Activated CD8-positive, alpha-beta T cell treated with anti-CD3 and anti-CD28 coated beads for 36 hours (primary cell): ENCODE results near the gene SLC5A1. TPM values are rescaled to one million over a fixed set of nuclear protein-coding genes. Genes with fewer than 3 reads are reported as not detected.

ENCODE experiments used
- ATAC-seq: fragments of 200-7000 bp; cut with Tn5 transposase; one replicate; pipeline ENCODE4 v1.10.0; 2021; ENCODE audit warnings: mild to moderate bottlenecking, moderate library complexity
- CTCF ChIA-PET: fragments of 350-600 bp; sonication (Branson Sonifier 250); formaldehyde crosslinking; loops from one replicate; lab custom pipeline; 2021; ENCODE audit warnings: antibody characterized with exemption; lab: Charles Lee
- POLR2A ChIA-PET: fragments of 350-600 bp; sonication (Branson Sonifier 250); formaldehyde crosslinking; loops from one replicate; lab custom pipeline; 2021; ENCODE audit warnings: antibody characterized with exemption; lab: Charles Lee
- DNase-seq: peaks from one replicate; pipeline ENCODE4 v3.0.0-alpha.2; 2020
- H3K27ac Mint-ChIP-seq: one replicate; pipeline ENCODE4 v1.8.0; 2021; ENCODE audit warnings: mild to moderate bottlenecking, mixed read lengths
- H3K27me3 Mint-ChIP-seq: one replicate; pipeline ENCODE4 v1.8.0; 2021; ENCODE audit warnings: mixed read lengths
- H3K36me3 Mint-ChIP-seq: one replicate; pipeline ENCODE4 v1.8.0; 2021; ENCODE audit warnings: low read depth, mixed read lengths
- H3K4me1 Mint-ChIP-seq: one replicate; pipeline ENCODE4 v1.8.0; 2021; ENCODE audit warnings: low read depth, mixed read lengths
- H3K4me3 Mint-ChIP-seq: one replicate; pipeline ENCODE4 v1.8.0; 2021; ENCODE audit warnings: mild to moderate bottlenecking, moderate library complexity, mixed read lengths
- H3K9me3 Mint-ChIP-seq: one replicate; pipeline ENCODE4 v1.8.0; 2021; ENCODE audit warnings: mixed read lengths
- intact Hi-C: fragments of 100-400 bp; cut with micrococcal nuclease; formaldehyde crosslinking; loops from one replicate; pipeline ENCODE4 v1.10.0; 2022
- total RNA-seq, 2 experiments: library from RNA; stranded (reverse); gene quantifications; one replicate each; pipeline ENCODE4 v1.2.3, GENCODE V29; 2021
- TF ChIP-seq, protein P1 (sequence below): fragments of 200-600 bp; IDR thresholded peaks from one replicate; pipeline ENCODE4 v1.8.0; 2022; ENCODE audit warnings: antibody characterized with exemption, mild to moderate bottlenecking

The SLC5A1 gene
- total RNA-seq, 2 experiments from 2014 or later, result not detected

DNA sequence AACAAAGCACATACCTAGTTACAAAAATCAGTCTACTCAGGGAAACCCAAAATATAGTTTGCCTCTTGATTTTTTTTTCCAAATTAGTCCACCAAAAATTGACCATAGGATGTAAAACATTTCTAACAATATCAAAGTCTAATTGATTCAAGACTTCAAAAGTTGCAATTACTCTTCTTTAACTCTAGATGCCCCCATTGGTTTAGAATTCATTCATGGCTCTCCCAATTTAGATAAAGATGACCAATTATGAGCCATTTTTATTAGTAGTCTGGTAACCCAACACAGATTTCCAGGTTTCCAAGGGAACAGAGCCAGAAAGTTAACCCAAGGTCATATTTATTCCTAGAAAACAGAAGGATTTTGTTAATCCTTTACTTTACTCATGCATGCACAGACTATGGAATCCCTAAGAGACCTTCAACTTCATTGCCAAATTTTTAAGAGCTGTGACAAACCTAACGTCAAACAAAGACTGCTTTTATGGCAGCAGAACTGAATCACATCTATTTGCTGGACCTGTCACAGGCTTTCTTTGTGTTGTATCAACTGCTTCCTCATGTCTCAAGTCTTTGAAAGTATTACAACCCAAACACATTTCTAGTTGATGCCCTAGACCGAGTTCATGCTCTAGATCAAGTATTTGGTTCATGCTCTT is 60.7 kb downstream of the SLC5A1 start:
- Mint-ChIP-seq H3K4me3 (no peak overlapping the region), H3K36me3 (no peaks in the 10 kb centered on the region), H3K4me1 (no peaks in the 10 kb centered on the region), H3K27ac (no peak overlapping the region), H3K9me3 (no peaks in the 10 kb centered on the region), H3K27me3 (peaks cover 12% of the 10 kb centered on the region)
- ATAC-seq (no peak), DNase-seq (no peak)
- CTCF ChIA-PET, result interaction anchor here (0.6 to 2.1 kb wide), 9 partner anchors 22 to 414 kb away, joined by 3 to 18 read pairs (median 4); no protein-coding TSS in a partner anchor
- intact Hi-C loops, result loop anchor here (10.0 kb wide), 1 partner anchor 161 kb away; no protein-coding TSS in a partner anchor
- TF ChIP-seq, protein P1, sequence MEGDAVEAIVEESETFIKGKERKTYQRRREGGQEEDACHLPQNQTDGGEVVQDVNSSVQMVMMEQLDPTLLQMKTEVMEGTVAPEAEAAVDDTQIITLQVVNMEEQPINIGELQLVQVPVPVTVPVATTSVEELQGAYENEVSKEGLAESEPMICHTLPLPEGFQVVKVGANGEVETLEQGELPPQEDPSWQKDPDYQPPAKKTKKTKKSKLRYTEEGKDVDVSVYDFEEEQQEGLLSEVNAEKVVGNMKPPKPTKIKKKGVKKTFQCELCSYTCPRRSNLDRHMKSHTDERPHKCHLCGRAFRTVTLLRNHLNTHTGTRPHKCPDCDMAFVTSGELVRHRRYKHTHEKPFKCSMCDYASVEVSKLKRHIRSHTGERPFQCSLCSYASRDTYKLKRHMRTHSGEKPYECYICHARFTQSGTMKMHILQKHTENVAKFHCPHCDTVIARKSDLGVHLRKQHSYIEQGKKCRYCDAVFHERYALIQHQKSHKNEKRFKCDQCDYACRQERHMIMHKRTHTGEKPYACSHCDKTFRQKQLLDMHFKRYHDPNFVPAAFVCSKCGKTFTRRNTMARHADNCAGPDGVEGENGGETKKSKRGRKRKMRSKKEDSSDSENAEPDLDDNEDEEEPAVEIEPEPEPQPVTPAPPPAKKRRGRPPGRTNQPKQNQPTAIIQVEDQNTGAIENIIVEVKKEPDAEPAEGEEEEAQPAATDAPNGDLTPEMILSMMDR, result peak; percentile 55
- POLR2A ChIA-PET, result no interaction called here

DNA sequence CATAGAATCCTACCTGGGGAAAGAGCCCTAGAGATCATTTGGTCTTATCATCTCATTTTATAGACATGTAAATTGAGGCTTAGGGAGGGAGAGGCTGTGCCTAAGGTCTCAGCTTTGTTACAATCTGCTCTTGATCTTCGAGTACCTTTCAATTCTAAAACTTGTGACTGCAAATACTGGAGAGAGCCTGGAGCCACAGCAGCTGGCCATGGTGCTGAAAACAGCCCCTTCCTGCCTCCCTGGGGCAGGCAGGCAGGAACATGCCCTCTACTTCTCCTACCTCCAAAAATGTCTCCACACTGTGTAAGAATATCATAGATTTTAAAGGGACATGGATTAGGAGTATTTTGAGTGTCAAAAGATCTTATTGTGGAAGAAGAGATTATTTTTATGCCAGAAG is 63.9 kb downstream of the SLC5A1 start:
- ATAC-seq, result no peak
- H3K36me3 Mint-ChIP-seq, result no peaks in the 10 kb centered on the region
- H3K4me1 Mint-ChIP-seq, result no peaks in the 10 kb centered on the region
- TF ChIP-seq, protein P1, result no peak
- H3K27ac Mint-ChIP-seq, result no peak overlapping the region
- H3K4me3 Mint-ChIP-seq, result no peak overlapping the region
- H3K27me3 Mint-ChIP-seq, result peaks cover 19% of the 10 kb centered on the region
- POLR2A ChIA-PET, result interaction anchor here (0.7 kb wide), 1 partner anchor 368 kb away, joined by 3 read pairs; no protein-coding TSS in a partner anchor
- DNase-seq, result peak; percentile 28
- CTCF ChIA-PET, result interaction anchor here (1.4 kb wide), 1 partner anchor 367 kb away, joined by 4 read pairs; no protein-coding TSS in a partner anchor
- intact Hi-C loops, result loop anchor here (10.0 kb wide), 1 partner anchor 158 kb away; no protein-coding TSS in a partner anchor
- H3K9me3 Mint-ChIP-seq, result no peaks in the 10 kb centered on the region

DNA sequence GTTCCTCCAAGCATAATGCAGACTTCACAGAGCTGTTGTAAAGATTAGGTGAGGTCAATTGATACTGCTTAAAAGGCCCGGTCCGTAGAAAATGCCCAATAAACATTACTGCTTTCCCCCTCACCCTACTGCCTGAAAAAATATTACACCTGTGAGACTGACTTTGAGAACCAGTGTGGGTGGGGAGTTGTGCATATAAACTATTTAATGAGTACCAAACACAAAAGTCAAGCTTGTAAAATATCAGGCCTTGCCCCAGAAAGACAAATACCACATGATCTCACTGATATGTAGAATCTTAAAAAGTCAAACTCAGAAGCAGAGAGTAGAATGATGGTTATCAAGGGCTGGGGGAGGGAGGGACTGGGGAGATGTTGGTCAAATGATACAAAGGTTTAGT is 69.3 kb downstream of the SLC5A1 start:
- no peak for DNase-seq
- TF ChIP-seq, protein P1, result no peak
- Mint-ChIP-seq H3K36me3 (no peaks in the 10 kb centered on the region), H3K27ac (no peak overlapping the region), H3K9me3 (no peaks in the 10 kb centered on the region), H3K4me3 (no peak overlapping the region), H3K4me1 (no peaks in the 10 kb centered on the region), H3K27me3 (peaks cover 10% of the 10 kb centered on the region)
- no peak for ATAC-seq
- intact Hi-C loops, result no loop called here
- ChIA-PET CTCF (interaction anchor here (1.2 kb wide), 1 partner anchor 153 kb away, joined by 4 read pairs; no protein-coding TSS in a partner anchor), POLR2A (no interaction called here)

DNA sequence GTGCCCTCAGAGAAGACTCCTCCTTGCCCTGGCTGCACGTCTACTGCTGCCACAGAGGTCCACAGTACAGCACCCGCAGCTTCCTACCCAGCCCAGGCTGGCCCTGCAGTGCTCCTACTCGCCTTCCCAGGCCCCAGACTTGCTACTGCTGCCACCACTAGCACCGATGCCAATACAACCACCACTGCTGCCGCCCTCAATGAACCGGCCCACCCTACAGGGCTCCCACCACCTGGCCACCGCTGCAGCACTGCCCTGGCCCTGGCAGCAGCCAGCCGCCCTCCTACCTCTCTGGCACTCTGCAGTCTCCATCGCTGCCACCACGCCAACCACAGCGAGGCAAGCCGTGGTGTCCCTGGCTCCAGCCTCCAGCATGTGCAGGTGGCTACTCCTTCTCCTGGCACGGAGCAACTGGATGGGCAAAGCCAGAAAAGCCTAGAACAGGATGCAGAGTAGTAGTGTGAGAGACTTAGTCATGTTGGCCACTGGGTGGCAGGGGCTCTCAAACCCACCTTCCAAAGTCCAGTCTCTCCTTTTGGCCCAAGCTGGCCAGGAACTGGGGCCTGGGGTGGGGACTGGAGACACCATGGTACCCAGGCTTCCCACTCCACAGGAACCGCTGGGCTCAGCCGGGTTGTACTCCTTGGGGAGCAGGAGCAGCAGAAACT is 76.6 kb downstream of the SLC5A1 start:
- ATAC-seq (no peak), DNase-seq (no peak)

More for the DNA sequence above, 76.6 kb downstream of the SLC5A1 start:
- ChIA-PET CTCF (no interaction called here), POLR2A (no interaction called here)
- no peaks in the 10 kb centered on the region for H3K4me1 Mint-ChIP-seq
- no peak overlapping the region for H3K27ac Mint-ChIP-seq
- H3K4me3 Mint-ChIP-seq, result no peak overlapping the region
- peaks cover 2% of the 10 kb centered on the region for H3K27me3 Mint-ChIP-seq
- no peaks in the 10 kb centered on the region for H3K36me3 Mint-ChIP-seq
- intact Hi-C loops, result no loop called here
- TF ChIP-seq, protein P1, result no peak
- no peaks in the 10 kb centered on the region for H3K9me3 Mint-ChIP-seq
